Dendritic cell treated with granulocyte-macrophage colony-stimulating factor and Interleukin-4, amounts not matched to agents 40 ng/mL and 50 ng/mL, for 4 days (primary cell): Measurements from ENCODE around the gene LRRC1.

ENCODE experiments used
- H3K27ac Mint-ChIP-seq: one replicate; pipeline ENCODE4 v1.8.0; 2022; ENCODE audit warnings: mild to moderate bottlenecking, mixed read lengths
- H3K27me3 Mint-ChIP-seq: one replicate; pipeline ENCODE4 v1.8.0; 2022; ENCODE audit warnings: mild to moderate bottlenecking, mixed read lengths
- H3K36me3 Mint-ChIP-seq: one replicate; pipeline ENCODE4 v1.8.0; 2022; ENCODE audit warnings: low read depth, mixed read lengths
- H3K4me1 Mint-ChIP-seq: one replicate; pipeline ENCODE4 v1.8.0; 2022; ENCODE audit warnings: low read depth, mixed read lengths
- H3K4me3 Mint-ChIP-seq: one replicate; pipeline ENCODE4 v1.8.0; 2022; ENCODE audit warnings: mild to moderate bottlenecking, moderate library complexity, mixed read lengths
- H3K9me3 Mint-ChIP-seq: one replicate; pipeline ENCODE4 v1.8.0; 2022; ENCODE audit warnings: mixed read lengths
- intact Hi-C: fragments of 100-400 bp; cut with micrococcal nuclease; formaldehyde crosslinking; loops from one replicate; pipeline ENCODE4 v1.15.0; 2022

The LRRC1 gene

DNA sequence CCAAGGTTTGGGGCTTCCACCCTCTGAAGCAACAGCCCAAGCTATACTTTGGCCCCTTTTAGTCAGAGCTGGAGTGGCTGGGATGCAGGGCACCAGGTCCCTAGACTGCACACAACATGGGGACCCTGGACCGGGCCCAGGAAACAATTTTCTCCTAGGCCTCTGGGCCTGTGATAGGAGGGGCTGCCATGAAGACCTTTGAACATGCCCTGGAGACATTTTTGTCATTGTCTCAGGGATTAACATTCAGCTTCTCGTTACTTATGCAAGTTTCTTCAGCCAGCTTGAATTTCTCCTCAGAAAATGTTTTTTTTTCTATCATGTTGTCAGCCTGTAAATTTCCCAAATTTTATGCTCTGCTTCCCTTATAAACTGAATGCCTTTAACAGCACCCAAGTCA lies 82.3 kb downstream of the LRRC1 start:
- H3K4me3 Mint-ChIP-seq = no peak overlapping the region
- H3K4me1 Mint-ChIP-seq = no peaks in the 10 kb centered on the region
- H3K36me3 Mint-ChIP-seq = no peaks in the 10 kb centered on the region
- H3K27me3 Mint-ChIP-seq = no peaks in the 10 kb centered on the region
- no peak overlapping the region for H3K27ac Mint-ChIP-seq
- intact Hi-C loops = no loop called here
- peaks cover 10% of the 10 kb centered on the region for H3K9me3 Mint-ChIP-seq

DNA sequence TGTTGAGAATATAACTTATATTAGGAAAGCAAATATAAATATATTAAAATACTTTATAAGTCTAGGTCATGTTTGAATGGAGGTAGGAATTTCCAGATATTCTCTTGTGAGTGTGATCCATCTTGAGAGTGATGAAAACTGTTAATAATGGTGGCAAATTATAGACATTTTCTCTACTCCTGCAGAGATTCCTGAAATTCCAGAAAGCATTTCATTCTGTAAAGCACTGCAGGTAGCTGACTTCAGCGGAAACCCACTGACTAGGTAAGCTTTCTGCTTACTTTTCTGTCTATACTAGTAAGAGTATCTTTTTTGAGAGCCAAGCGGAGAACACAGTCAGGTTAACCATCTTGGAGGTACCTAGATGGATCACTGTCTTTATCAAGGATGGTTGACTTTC lies 84.0 kb downstream of the LRRC1 start:
- intact Hi-C loops = no loop called here
- Mint-ChIP-seq H3K4me3 (no peak overlapping the region), H3K9me3 (peaks cover 10% of the 10 kb centered on the region), H3K27me3 (no peaks in the 10 kb centered on the region), H3K27ac (no peak overlapping the region), H3K36me3 (no peaks in the 10 kb centered on the region), H3K4me1 (no peaks in the 10 kb centered on the region)

DNA sequence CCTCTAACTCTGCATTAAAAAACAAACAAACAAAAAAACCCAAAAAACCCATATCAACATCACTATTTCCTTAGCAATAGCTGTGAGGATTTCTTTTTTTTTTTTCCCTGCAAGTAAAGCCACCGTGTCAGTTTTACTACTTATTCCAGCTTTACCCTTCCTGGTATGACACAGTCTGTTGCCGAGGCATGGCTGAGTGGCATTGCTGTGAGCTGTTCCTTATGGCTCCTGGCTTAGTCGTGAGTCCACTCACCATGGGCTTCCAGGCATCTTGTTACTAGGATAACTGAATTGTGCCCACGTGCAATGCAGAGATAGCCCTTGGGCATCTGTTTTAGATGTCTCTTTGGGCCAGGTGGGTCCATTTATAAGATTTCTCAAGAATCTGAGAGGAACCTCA lies 84.8 kb downstream of the LRRC1 start:
- Mint-ChIP-seq H3K27me3 (no peaks in the 10 kb centered on the region), H3K9me3 (peaks cover 10% of the 10 kb centered on the region), H3K36me3 (no peaks in the 10 kb centered on the region), H3K4me3 (no peak overlapping the region), H3K27ac (no peak overlapping the region), H3K4me1 (no peaks in the 10 kb centered on the region)
- intact Hi-C loops = no loop called here

DNA sequence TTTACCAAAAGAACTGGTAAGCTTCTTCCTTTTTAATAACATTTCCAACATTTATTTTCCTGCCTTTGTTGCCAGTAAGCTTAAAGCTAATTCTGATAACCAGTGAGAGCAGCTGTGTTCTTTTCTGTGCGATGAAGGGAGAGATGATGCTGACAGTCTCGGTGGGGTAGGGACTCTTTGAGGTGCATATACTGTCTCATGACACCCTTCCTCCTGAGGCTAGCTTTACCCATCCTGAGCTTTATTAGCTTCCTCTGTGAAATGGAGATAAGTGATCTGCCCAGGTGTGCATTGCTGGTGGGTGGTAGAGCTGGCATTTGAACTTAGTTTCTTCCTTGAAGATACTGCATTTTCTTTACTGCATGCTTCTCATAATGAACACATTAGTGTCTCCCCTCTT lies 92.5 kb downstream of the LRRC1 start:
- H3K4me3 Mint-ChIP-seq = no peak overlapping the region
- H3K27me3 Mint-ChIP-seq = no peaks in the 10 kb centered on the region
- H3K4me1 Mint-ChIP-seq = no peaks in the 10 kb centered on the region
- no peaks in the 10 kb centered on the region for H3K9me3 Mint-ChIP-seq
- H3K36me3 Mint-ChIP-seq = no peaks in the 10 kb centered on the region
- intact Hi-C loops = no loop called here
- no peak overlapping the region for H3K27ac Mint-ChIP-seq

DNA sequence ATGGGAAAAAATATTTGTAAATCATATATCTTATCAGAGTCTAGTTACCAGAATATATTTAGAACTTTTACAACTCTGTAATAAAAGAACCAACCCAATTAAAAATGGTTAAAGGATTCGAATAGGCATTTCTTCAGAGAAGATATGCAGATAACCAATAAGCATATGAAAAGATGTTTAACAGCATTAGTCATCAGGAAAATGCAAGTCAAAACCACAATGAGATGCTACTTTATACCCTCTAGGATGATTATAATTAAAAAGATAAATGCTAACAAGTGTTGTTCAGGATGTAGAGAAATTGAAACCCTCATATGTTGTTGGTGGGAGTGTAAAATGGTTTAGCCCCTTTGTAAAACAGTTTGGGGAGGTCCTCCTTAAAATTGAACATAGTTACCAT lies 94.1 kb downstream of the LRRC1 start:
- intact Hi-C loops = no loop called here
- Mint-ChIP-seq H3K27ac (no peak overlapping the region), H3K4me1 (no peaks in the 10 kb centered on the region), H3K36me3 (no peaks in the 10 kb centered on the region), H3K27me3 (no peaks in the 10 kb centered on the region), H3K9me3 (no peaks in the 10 kb centered on the region), H3K4me3 (no peak overlapping the region)

DNA sequence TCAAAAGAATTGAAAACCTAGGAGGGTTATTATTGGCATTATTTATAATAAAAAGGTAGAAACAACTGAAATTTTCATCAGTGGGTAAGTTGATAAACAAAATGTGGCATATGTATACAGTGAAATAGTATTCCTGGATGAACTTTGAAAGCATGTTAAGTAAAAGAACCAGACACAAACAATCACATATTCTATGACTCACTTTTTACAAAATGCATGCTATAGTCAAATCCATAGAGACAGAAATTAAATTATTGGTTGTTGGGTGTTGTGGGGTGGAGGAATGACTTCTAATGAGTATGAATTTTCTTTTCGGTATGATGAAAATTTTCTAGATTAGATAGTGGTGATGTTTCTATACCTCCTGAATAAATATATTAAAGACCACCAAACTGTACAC lies 94.6 kb downstream of the LRRC1 start:
- Mint-ChIP-seq H3K36me3 (no peaks in the 10 kb centered on the region), H3K27me3 (no peaks in the 10 kb centered on the region), H3K4me3 (no peak overlapping the region), H3K9me3 (no peaks in the 10 kb centered on the region), H3K4me1 (no peaks in the 10 kb centered on the region), H3K27ac (no peak overlapping the region)
- intact Hi-C loops = no loop called here

- Mint-ChIP-seq H3K27ac (no peak overlapping the region), H3K27me3 (no peaks in the 10 kb centered on the region), H3K4me1 (no peaks in the 10 kb centered on the region), H3K4me3 (no peak overlapping the region), H3K9me3 (no peaks in the 10 kb centered on the region), H3K36me3 (no peaks in the 10 kb centered on the region)
- intact Hi-C loops = no loop called here
These were observed 97.9 kb downstream of the LRRC1 start for GRCh38 chr6:53892707-53893106.

GRCh38 chr6:53894091-53894490 lies 99.3 kb downstream of the LRRC1 start:
- no peak overlapping the region for H3K27ac Mint-ChIP-seq
- no peak overlapping the region for H3K4me3 Mint-ChIP-seq
- intact Hi-C loops = no loop called here
- no peaks in the 10 kb centered on the region for H3K27me3 Mint-ChIP-seq
- H3K4me1 Mint-ChIP-seq = peaks cover 5% of the 10 kb centered on the region
- H3K9me3 Mint-ChIP-seq = peaks cover 12% of the 10 kb centered on the region
- H3K36me3 Mint-ChIP-seq = no peaks in the 10 kb centered on the region

GRCh38 chr6:53896196-53896595 lies 101.4 kb downstream of the LRRC1 start:
- no peaks in the 10 kb centered on the region for H3K27me3 Mint-ChIP-seq
- intact Hi-C loops = no loop called here
- H3K27ac Mint-ChIP-seq = no peak overlapping the region

GRCh38 chr6:53898026-53898795 lies 103.4 kb downstream of the LRRC1 start:
- H3K9me3 Mint-ChIP-seq = peaks cover 12% of the 10 kb centered on the region
- H3K4me3 Mint-ChIP-seq = no peak overlapping the region
- peaks cover 6% of the 10 kb centered on the region for H3K4me1 Mint-ChIP-seq
- H3K36me3 Mint-ChIP-seq = no peaks in the 10 kb centered on the region
- no peaks in the 10 kb centered on the region for H3K27me3 Mint-ChIP-seq
- intact Hi-C loops = no loop called here
- no peak overlapping the region for H3K27ac Mint-ChIP-seq

More at GRCh38 chr6:53896196-53896595, 101.4 kb downstream of the LRRC1 start:
- H3K9me3 Mint-ChIP-seq = peaks cover 12% of the 10 kb centered on the region
- H3K4me3 Mint-ChIP-seq = no peak overlapping the region
- no peaks in the 10 kb centered on the region for H3K36me3 Mint-ChIP-seq
- H3K4me1 Mint-ChIP-seq = peaks cover 6% of the 10 kb centered on the region

DNA sequence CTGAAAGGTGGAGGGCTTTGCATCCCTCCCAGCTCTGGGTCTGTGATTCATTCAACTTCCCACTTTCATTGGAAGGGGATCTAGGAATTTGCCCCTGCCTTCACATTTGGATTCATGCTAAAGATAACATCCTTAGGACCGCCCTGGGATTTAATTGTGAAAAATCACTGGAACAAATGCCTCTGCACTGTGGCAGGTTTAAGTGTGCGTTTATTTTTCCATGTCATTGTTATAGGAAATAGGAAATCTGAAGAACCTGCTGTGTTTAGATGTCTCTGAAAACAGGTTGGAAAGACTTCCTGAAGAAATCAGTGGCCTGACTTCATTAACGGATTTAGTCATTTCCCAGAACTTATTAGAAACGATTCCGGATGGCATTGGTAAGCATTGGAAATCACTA lies 104.7 kb downstream of the LRRC1 start:
- Mint-ChIP-seq H3K36me3 (peaks cover 4% of the 10 kb centered on the region), H3K27ac (no peak overlapping the region), H3K9me3 (peaks cover 12% of the 10 kb centered on the region), H3K27me3 (no peaks in the 10 kb centered on the region), H3K4me3 (no peak overlapping the region), H3K4me1 (peaks cover 6% of the 10 kb centered on the region)
- intact Hi-C loops = no loop called here

GRCh38 chr6:53903357-53903756 lies 108.6 kb downstream of the LRRC1 start:
- intact Hi-C loops = no loop called here
- no peak overlapping the region for H3K27ac Mint-ChIP-seq
- H3K27me3 Mint-ChIP-seq = no peaks in the 10 kb centered on the region
- no peak overlapping the region for H3K4me3 Mint-ChIP-seq
- peaks cover 6% of the 10 kb centered on the region for H3K4me1 Mint-ChIP-seq
- H3K9me3 Mint-ChIP-seq = peaks cover 6% of the 10 kb centered on the region
- H3K36me3 Mint-ChIP-seq = peaks cover 7% of the 10 kb centered on the region

GRCh38 chr6:53906103-53906502 lies 111.3 kb downstream of the LRRC1 start:
- no peaks in the 10 kb centered on the region for H3K4me1 Mint-ChIP-seq
- H3K36me3 Mint-ChIP-seq = peaks cover 7% of the 10 kb centered on the region
- intact Hi-C loops = no loop called here
- H3K27ac Mint-ChIP-seq = no peak overlapping the region
- no peaks in the 10 kb centered on the region for H3K9me3 Mint-ChIP-seq
- H3K4me3 Mint-ChIP-seq = no peak overlapping the region
- H3K27me3 Mint-ChIP-seq = no peaks in the 10 kb centered on the region

- intact Hi-C loops = no loop called here
- Mint-ChIP-seq H3K27ac (no peak overlapping the region), H3K27me3 (no peaks in the 10 kb centered on the region), H3K4me1 (no peaks in the 10 kb centered on the region), H3K4me3 (no peak overlapping the region), H3K9me3 (no peaks in the 10 kb centered on the region), H3K36me3 (peaks cover 7% of the 10 kb centered on the region)
These were observed 112.0 kb downstream of the LRRC1 start for GRCh38 chr6:53906842-53907241.

DNA sequence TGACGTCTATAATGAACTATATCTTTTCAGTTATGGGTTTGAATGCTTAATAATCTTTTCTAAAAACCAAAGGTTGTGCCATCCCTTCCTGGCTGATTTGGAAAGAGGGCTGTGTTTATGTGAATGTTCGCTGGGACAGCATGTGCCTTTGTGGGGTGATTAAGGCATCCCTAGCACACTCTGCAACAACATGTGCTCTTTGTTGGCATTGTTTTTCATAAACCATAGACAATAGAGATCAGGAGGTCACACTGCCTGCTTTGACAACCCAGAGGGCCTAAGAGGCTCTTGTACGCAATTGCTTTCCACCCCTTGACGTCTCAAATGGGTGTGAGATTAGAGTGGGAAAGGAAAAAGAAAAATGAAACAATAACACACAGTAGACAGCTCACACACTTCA lies 116.0 kb downstream of the LRRC1 start:
- H3K4me1 Mint-ChIP-seq = no peaks in the 10 kb centered on the region
- H3K9me3 Mint-ChIP-seq = no peaks in the 10 kb centered on the region
- no peak overlapping the region for H3K4me3 Mint-ChIP-seq
- no peaks in the 10 kb centered on the region for H3K27me3 Mint-ChIP-seq
- no peak overlapping the region for H3K27ac Mint-ChIP-seq
- H3K36me3 Mint-ChIP-seq = no peaks in the 10 kb centered on the region
- intact Hi-C loops = no loop called here
